CD4-positive, alpha-beta memory T cell (primary cell): ENCODE data around the gene OTOS. TPM values are rescaled to one million over a fixed set of nuclear protein-coding genes. Genes with fewer than 3 reads are reported as not detected.
A peak's percentile ranks its signal among the peaks of the same experiment; 100 is the strongest.

ENCODE experiments used
- CTCF ChIA-PET: fragments of 350-600 bp; sonication (Branson Sonifier 250); formaldehyde crosslinking; loops from one replicate; lab custom pipeline; 2021; ENCODE audit warnings: inconsistent platforms; ENCODE audit not compliant: partially characterized antibody; lab: Charles Lee
- POLR2A ChIA-PET: fragments of 350-600 bp; sonication (Branson Sonifier 250); formaldehyde crosslinking; loops from one replicate; lab custom pipeline; 2021; ENCODE audit not compliant: partially characterized antibody; lab: Charles Lee
- DNase-seq, 5 donors: peaks; one replicate each; pipeline versions ENCODE4 v3.0.0 to v3.0.0-alpha.2; 2020 to 2022; ENCODE audit warnings: mixed read lengths in 1 of 5
- H3K27ac ChIP-seq: one replicate; pipeline ENCODE4 v1.7.0; 2013; ENCODE audit warnings: low read depth, low read length
- H3K27me3 ChIP-seq: 2 replicates; pipeline ENCODE4 v1.7.0; 2013; ENCODE audit warnings: mild to moderate bottlenecking, low read length, moderate library complexity; ENCODE audit not compliant: insufficient read depth
- H3K36me3 ChIP-seq: 2 replicates; pipeline ENCODE4 v1.7.0; 2013; ENCODE audit warnings: mild to moderate bottlenecking, low read length, moderate library complexity; ENCODE audit not compliant: insufficient read depth
- H3K4me1 ChIP-seq: 2 replicates; pipeline ENCODE4 v1.7.0; 2013; ENCODE audit warnings: mild to moderate bottlenecking, low read length, moderate library complexity; ENCODE audit not compliant: insufficient read depth
- H3K4me3 ChIP-seq, 2 donors: one replicate each; pipeline ENCODE4 v1.7.0; 2013; ENCODE audit warnings: low read length in 2 of 2, mild to moderate bottlenecking in 1 of 2
- H3K9me3 ChIP-seq, 2 donors: one replicate each; pipeline ENCODE4 v1.7.0; 2013; ENCODE audit warnings: low read length in 2 of 2, control low read depth in 1 of 2; ENCODE audit not compliant: control insufficient read depth in 1 of 2
- H3K27ac Mint-ChIP-seq, 7 donors: one replicate each; pipeline ENCODE4 v1.8.0; 2020 to 2021; ENCODE audit warnings: mixed read lengths in 7 of 7, mild to moderate bottlenecking in 6 of 7, inconsistent platforms in 3 of 7, moderate library complexity in 3 of 7
- H3K27me3 Mint-ChIP-seq, 2 donors: one replicate each; pipeline ENCODE4 v1.8.0; 2020 to 2021; ENCODE audit warnings: mixed read lengths in 2 of 2
- H3K36me3 Mint-ChIP-seq, 2 donors: one replicate each; pipeline ENCODE4 v1.8.0; 2020 to 2021; ENCODE audit warnings: mixed read lengths in 2 of 2, inconsistent platforms in 1 of 2, mild to moderate bottlenecking in 1 of 2
- H3K4me1 Mint-ChIP-seq, 4 donors: one replicate each; pipeline ENCODE4 v1.8.0; 2020 to 2021; ENCODE audit warnings: mixed read lengths in 4 of 4, mild to moderate bottlenecking in 1 of 4
- H3K4me3 Mint-ChIP-seq, 8 donors: one replicate each; pipeline ENCODE4 v1.8.0; 2020 to 2021; ENCODE audit warnings: mixed read lengths in 8 of 8, mild to moderate bottlenecking in 7 of 8, moderate library complexity in 6 of 8, inconsistent platforms in 3 of 8
- H3K9me3 Mint-ChIP-seq, 8 donors: one replicate each; pipeline ENCODE4 v1.8.0; 2020 to 2021; ENCODE audit warnings: mixed read lengths in 8 of 8, mild to moderate bottlenecking in 5 of 8, inconsistent platforms in 3 of 8, moderate library complexity in 1 of 8
- intact Hi-C: fragments of 100-400 bp; cut with micrococcal nuclease; formaldehyde crosslinking; loops from one replicate; pipeline ENCODE4 v1.15.1; 2023
- polyA plus RNA-seq, 2 donors: library from polyadenylated mRNA; unstranded; fragments of 300-500 nt; fragmentation: Illumina TruSeq; gene quantifications; one replicate each; pipeline ENCODE4 v1.2.3, GENCODE V29; 2021
- total RNA-seq, 2 experiments: library from RNA; stranded (reverse); gene quantifications; one replicate each; pipeline ENCODE4 v1.2.3, GENCODE V29; 2021

The OTOS gene
- total and polyA plus RNA-seq, 4 experiments from 2014 or later = not detected

DNA sequence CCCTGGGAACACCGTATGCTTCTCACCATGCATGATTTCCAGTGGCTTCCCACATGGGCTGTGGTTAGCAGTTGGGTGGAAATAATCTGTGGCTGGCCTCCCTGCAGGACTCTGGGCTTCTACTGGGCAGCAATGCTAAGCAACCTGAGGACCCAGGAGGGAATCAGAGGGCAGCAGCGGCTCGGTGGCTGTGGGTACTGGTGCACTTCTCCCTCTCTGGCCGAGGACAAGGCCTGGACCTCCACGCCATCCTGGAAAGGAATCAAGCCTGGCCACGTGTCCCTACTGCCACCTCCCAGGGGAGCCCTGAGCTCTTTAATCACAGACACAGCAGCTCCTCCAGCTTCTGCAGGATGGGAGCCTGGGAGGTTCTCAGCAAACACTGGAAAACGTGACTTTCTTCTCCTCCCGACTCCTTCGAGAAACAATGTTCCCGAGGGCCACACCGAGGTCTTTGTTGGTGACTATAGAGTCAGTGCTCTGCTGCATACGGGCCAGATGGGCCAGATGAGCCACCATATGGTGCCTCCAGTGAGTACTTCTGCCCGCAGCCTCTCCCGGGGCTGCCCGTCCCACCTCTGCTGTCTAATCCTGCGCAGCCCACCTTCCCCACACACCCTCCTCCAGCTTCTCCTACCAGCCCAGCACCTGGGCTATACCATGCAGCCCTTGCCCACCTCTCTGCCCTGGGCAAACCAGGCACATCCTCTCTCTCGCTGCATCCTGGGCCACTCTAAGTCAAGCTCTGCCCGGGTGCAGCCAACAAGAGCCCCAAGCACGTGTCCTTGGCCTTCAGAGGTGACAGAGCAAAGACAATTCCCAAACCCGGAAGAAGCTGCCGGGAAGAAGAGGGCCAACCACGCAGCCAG is 42.8 kb upstream of the OTOS start:
- CTCF ChIA-PET = no interaction called here
- DNase-seq = no peak
- Mint-ChIP-seq H3K27ac (no peak overlapping the region), H3K4me3 (no peak overlapping the region), H3K36me3 (no peaks in the 10 kb centered on the region), H3K4me1 (no peaks in the 10 kb centered on the region), H3K9me3 (peaks cover 2 to 17% (median 7%) of the 10 kb centered on the region in 8 donors), H3K27me3 (peaks cover 15 to 31% of the 10 kb centered on the region in 2 donors)
- H3K36me3 ChIP-seq = no peaks in the 10 kb centered on the region
- H3K27ac ChIP-seq = no peak overlapping the region
- H3K9me3 ChIP-seq = no peaks in the 10 kb centered on the region
- no peaks in the 10 kb centered on the region for H3K4me1 ChIP-seq
- intact Hi-C loops = no loop called here
- POLR2A ChIA-PET = no interaction called here
- H3K27me3 ChIP-seq = no peaks in the 10 kb centered on the region
- H3K4me3 ChIP-seq = no peak overlapping the region

DNA sequence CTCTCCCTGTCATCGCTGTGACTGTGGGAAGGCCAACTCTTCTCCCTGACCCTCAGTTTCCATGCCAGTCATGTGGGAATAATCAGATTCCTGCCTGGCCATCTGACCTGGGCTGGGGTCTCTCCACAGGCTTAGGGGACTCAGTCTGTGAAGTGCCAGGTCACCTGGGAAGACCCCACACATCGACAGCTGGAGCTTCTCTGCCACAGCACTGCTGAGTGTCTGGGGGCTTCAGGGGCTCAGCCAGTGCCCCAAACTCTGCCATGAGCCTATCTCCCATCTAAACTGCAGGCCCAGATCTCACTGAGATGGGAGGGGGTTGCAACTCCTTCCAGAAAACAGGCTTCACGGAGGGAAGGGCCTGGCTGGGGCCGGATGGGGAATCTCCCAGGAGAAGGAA is 42.0 kb upstream of the OTOS start:
- no peaks in the 10 kb centered on the region for H3K9me3 ChIP-seq
- no peak overlapping the region for H3K27ac Mint-ChIP-seq
- H3K4me1 Mint-ChIP-seq = no peaks in the 10 kb centered on the region
- DNase-seq = no peak
- peaks cover 0 to 12% (median 3%) of the 10 kb centered on the region in 8 donors for H3K9me3 Mint-ChIP-seq
- H3K27ac ChIP-seq = no peak overlapping the region
- ChIA-PET CTCF (no interaction called here), POLR2A (no interaction called here)
- no peak overlapping the region for H3K4me3 Mint-ChIP-seq
- intact Hi-C loops = no loop called here
- H3K36me3 Mint-ChIP-seq = no peaks in the 10 kb centered on the region
- no peaks in the 10 kb centered on the region for H3K36me3 ChIP-seq
- H3K4me1 ChIP-seq = no peaks in the 10 kb centered on the region
- H3K4me3 ChIP-seq = no peak overlapping the region
- peaks cover 17 to 32% of the 10 kb centered on the region in 2 donors for H3K27me3 Mint-ChIP-seq
- H3K27me3 ChIP-seq = no peaks in the 10 kb centered on the region

DNA sequence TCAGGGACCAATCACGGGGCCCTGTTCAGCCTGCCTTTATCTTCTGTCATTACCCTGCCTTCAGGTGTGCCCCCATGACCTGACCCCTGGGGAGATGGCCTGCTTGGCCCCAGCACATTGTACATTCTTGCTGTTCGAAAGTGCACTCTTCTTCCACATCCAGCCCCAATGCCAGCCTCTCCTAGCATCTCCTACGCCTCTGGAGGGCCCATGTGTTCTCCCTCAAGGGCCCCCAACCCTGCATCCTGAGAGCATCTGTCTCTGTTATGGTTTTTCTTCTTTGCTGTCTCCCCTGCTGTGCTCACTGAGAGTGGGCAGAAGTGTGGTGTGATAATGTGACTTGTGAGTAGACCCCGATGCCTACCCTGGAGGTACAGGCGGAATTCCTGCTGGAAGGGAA is 41.5 kb upstream of the OTOS start:
- intact Hi-C loops = no loop called here
- Histone ChIP-seq H3K9me3 (no peaks in the 10 kb centered on the region), H3K27me3 (no peaks in the 10 kb centered on the region), H3K27ac (no peak overlapping the region), H3K4me3 (no peak overlapping the region), H3K36me3 (no peaks in the 10 kb centered on the region), H3K4me1 (no peaks in the 10 kb centered on the region)
- peaks cover 17 to 32% of the 10 kb centered on the region in 2 donors for H3K27me3 Mint-ChIP-seq
- H3K36me3 Mint-ChIP-seq = no peaks in the 10 kb centered on the region
- ChIA-PET CTCF (no interaction called here), POLR2A (no interaction called here)
- no peaks in the 10 kb centered on the region for H3K4me1 Mint-ChIP-seq
- no peak overlapping the region for H3K27ac Mint-ChIP-seq
- H3K4me3 Mint-ChIP-seq = no peak overlapping the region
- peaks cover 0 to 12% (median 3%) of the 10 kb centered on the region in 8 donors for H3K9me3 Mint-ChIP-seq
- DNase-seq = no peak

DNA sequence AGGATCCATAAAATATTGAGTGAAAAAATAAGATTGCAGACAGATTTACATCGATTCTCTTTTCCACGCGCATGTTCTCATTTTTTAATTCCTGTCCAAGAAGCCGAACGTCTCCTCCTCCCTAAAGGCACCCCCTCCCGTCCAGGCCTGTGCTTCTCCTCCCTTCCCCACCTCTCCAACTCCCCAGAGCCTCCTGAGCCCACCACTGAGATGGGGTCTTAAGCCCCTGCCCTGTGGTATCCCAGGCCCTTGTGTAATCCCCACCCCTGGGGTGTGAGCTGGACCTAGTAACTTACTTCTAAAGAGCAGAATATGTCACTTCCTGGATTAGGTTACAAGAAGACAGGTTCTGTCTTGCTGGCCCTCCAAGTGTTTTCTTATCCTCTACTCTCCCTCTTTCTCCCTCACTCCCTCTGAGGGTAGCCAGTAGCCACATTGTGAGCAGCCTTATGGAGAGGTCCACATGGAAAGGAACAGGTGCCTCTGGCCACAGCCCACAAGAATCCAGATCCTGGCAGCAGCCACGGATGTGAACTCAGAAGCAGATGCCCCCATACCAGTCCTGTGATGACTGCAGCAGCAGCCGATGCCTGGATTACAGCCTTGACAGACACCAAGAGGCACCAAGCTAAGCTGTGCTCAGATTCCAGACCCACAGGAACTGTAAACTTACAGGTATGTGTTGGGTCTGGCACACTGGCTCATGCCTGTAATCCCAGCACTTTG is 39.6 kb upstream of the OTOS start:
- Mint-ChIP-seq H3K27me3 (peaks cover 16 to 39% of the 10 kb centered on the region in 2 donors), H3K4me1 (no peaks in the 10 kb centered on the region), H3K4me3 (no peak overlapping the region), H3K9me3 (peaks cover 0 to 5% (median 0%) of the 10 kb centered on the region in 8 donors), H3K36me3 (no peaks in the 10 kb centered on the region), H3K27ac (no peak overlapping the region)
- POLR2A ChIA-PET = no interaction called here
- H3K4me3 ChIP-seq = no peak overlapping the region
- no peak overlapping the region for H3K27ac ChIP-seq
- H3K36me3 ChIP-seq = no peaks in the 10 kb centered on the region
- CTCF ChIA-PET = no interaction called here
- H3K9me3 ChIP-seq = no peaks in the 10 kb centered on the region
- H3K27me3 ChIP-seq = no peaks in the 10 kb centered on the region
- no peaks in the 10 kb centered on the region for H3K4me1 ChIP-seq
- intact Hi-C loops = no loop called here
- no peak for DNase-seq

DNA sequence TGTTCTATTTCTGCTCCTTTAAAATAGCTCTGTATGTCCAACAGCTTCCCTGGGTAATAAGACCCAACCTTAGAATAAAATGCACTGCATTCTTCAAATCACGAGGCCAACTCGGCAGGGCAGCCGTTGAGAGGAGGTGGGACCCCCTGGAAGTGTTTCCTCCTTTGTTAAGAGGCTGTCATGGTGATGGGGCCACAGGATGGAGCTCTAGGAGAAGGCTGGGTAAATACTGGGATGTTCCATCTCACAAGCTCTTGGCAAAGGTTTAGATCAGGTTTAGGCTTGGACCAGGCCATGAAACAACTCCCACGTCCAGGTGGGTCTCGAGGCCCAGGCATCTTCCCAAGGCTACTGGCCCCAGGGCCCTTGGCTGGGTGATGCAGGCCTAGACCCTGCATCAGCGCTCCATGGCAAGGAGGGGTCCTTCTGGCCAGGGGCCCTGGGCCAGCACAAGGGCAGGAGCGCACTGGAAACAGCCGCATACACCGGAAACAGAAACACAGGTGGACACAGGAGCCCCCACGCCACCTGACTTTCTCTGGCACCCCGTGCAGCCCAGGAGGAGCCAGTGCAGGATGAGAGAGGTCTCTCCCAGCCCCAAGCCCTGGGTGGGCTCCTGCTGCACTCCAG is 38.8 kb upstream of the OTOS start:
- H3K9me3 Mint-ChIP-seq = peaks cover 0 to 5% (median 0%) of the 10 kb centered on the region in 8 donors
- Histone ChIP-seq H3K4me3 (no peak overlapping the region), H3K9me3 (no peaks in the 10 kb centered on the region), H3K4me1 (no peaks in the 10 kb centered on the region), H3K36me3 (no peaks in the 10 kb centered on the region), H3K27me3 (no peaks in the 10 kb centered on the region), H3K27ac (no peak overlapping the region)
- CTCF ChIA-PET = no interaction called here
- no peak overlapping the region for H3K27ac Mint-ChIP-seq
- intact Hi-C loops = no loop called here
- POLR2A ChIA-PET = no interaction called here
- DNase-seq = no peak
- no peaks in the 10 kb centered on the region for H3K4me1 Mint-ChIP-seq
- peaks cover 21 to 40% of the 10 kb centered on the region in 2 donors for H3K27me3 Mint-ChIP-seq
- H3K4me3 Mint-ChIP-seq = no peak overlapping the region
- H3K36me3 Mint-ChIP-seq = no peaks in the 10 kb centered on the region

DNA sequence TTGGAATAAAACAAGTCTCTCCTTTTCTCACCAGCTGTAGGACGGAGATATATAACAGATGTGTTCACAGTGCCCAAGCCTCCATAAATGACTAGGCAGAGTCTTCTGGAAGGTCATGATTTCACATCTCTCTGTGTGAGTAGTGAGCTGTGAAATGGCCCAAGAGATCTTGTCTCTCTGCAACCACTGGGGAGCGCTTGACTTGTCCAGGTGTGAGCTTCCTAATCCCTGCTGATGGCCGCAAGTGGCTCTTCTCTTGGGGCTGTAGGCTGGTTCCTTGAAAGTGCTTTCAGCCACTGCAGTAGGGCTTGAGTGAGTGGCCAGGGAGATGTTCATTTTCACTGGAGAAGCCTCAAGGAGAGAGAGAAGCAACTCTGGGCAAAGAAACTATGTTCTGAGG is 38.1 kb upstream of the OTOS start:
- CTCF ChIA-PET = no interaction called here
- no peaks in the 10 kb centered on the region for H3K4me1 ChIP-seq
- H3K27ac ChIP-seq = no peak overlapping the region
- no peaks in the 10 kb centered on the region for H3K4me1 Mint-ChIP-seq
- H3K9me3 Mint-ChIP-seq = peaks cover 0 to 5% (median 0%) of the 10 kb centered on the region in 8 donors
- no peaks in the 10 kb centered on the region for H3K9me3 ChIP-seq
- H3K27ac Mint-ChIP-seq = peak overlapping the region in 1 of 7 donors; percentile 43
- no peaks in the 10 kb centered on the region for H3K36me3 ChIP-seq
- H3K27me3 ChIP-seq = no peaks in the 10 kb centered on the region
- no peak overlapping the region for H3K4me3 ChIP-seq
- no peak overlapping the region for H3K4me3 Mint-ChIP-seq
- H3K27me3 Mint-ChIP-seq = peaks cover 23 to 40% of the 10 kb centered on the region in 2 donors
- H3K36me3 Mint-ChIP-seq = no peaks in the 10 kb centered on the region
- no peak for DNase-seq
- intact Hi-C loops = no loop called here
- POLR2A ChIA-PET = no interaction called here

DNA sequence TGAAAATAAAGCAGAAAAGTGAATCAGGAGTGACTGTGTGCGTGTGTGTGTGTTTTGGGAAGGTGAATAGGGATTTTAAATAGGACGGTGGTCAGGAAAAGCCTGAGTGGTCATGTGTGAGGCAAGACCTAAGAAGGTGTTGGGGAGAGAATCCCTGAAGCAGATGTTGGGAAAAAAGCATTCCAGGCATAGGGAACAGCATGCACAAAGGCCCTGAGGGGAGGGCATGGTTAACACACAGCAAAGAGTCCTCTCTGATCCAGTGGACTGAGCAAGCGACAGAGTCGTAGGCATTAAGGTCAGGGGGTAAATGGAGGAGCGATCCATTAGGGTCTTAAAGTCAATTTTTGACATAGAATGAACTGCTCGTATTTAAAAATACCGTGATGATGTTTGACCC is 34.0 kb upstream of the OTOS start:
- H3K9me3 Mint-ChIP-seq = peaks cover 0 to 2% (median 0%) of the 10 kb centered on the region in 8 donors
- Histone ChIP-seq H3K9me3 (no peaks in the 10 kb centered on the region), H3K27ac (no peak overlapping the region), H3K4me3 (no peak overlapping the region), H3K4me1 (no peaks in the 10 kb centered on the region), H3K27me3 (no peaks in the 10 kb centered on the region), H3K36me3 (no peaks in the 10 kb centered on the region)
- no peak overlapping the region for H3K4me3 Mint-ChIP-seq
- DNase-seq = no peak
- no peaks in the 10 kb centered on the region for H3K4me1 Mint-ChIP-seq
- H3K27me3 Mint-ChIP-seq = peaks cover 17 to 24% of the 10 kb centered on the region in 2 donors
- intact Hi-C loops = no loop called here
- ChIA-PET POLR2A (no interaction called here), CTCF (no interaction called here)
- H3K36me3 Mint-ChIP-seq = no peaks in the 10 kb centered on the region
- H3K27ac Mint-ChIP-seq = no peak overlapping the region
